ENCODE measurements around the gene LRRFIP2. TPM values are rescaled to one million over a fixed set of nuclear protein-coding genes. Genes with fewer than 3 reads are reported as not detected.

Gene LRRFIP2
- total RNA-seq, 1 experiment from 2014 or later = 40.2 TPM

GRCh38 chr3:37096288-37096687 is 78.1 kb downstream of the LRRFIP2 start:
- POLR2A ChIA-PET (ENCODE audit: low non-redundant PET) = no interaction called here
- intact Hi-C loops (cut with micrococcal nuclease; ENCODE audit: unreplicated experiment) = no loop called here
- Histone ChIP-seq H3K36me3 (ENCODE audit: insufficient read depth, low read length, poor library complexity, severe bottlenecking) (no peaks in the 10 kb centered on the region), H3K4me1 (ENCODE audit: insufficient read depth, low read length, poor library complexity, severe bottlenecking) (peaks cover 14% of the 10 kb centered on the region), H3K27me3 (replicated peaks; ENCODE audit: insufficient read depth, low read depth, low read length, poor library complexity) (no peaks in the 10 kb centered on the region), H3K27ac (ENCODE audit: low read depth, low read length, poor library complexity, severe bottlenecking) (no peak overlapping the region), H3K4me3 (ENCODE audit: low read depth, low read length, poor library complexity, severe bottlenecking) (no peak overlapping the region), H3K9me3 (ENCODE audit: low read depth, low read length, poor library complexity, severe bottlenecking) (no peaks in the 10 kb centered on the region)
- DNase-seq (ENCODE audit: low spot score) = peak; percentile 62
- CTCF ChIA-PET = no interaction called here
- TF ChIP-seq EZH2 (IDR thresholded peaks at IDR 0.05; ENCODE audit: borderline replicate concordance, low read depth, low read length, poor library complexity, severe bottlenecking) (no peak), CTCF (conservative IDR thresholded peaks at IDR 0.05; ENCODE audit: low read depth, low read length) (no peak)
- no TSS peak for BruUV-seq (replicated peaks)

GRCh38 chr3:37094636-37095035 is 79.7 kb downstream of the LRRFIP2 start:
- ChIA-PET POLR2A (ENCODE audit: low non-redundant PET) (no interaction called here), CTCF (interaction anchor here (0.5 kb wide), 1 partner anchor 244 kb away, joined by 4 read pairs; no protein-coding TSS in a partner anchor)
- no peak overlapping the region for H3K27ac ChIP-seq (ENCODE audit: low read depth, low read length, poor library complexity, severe bottlenecking)
- no peaks in the 10 kb centered on the region for H3K27me3 ChIP-seq (replicated peaks; ENCODE audit: insufficient read depth, low read depth, low read length, poor library complexity)
- H3K9me3 ChIP-seq (ENCODE audit: low read depth, low read length, poor library complexity, severe bottlenecking) = no peaks in the 10 kb centered on the region
- no peak for DNase-seq (ENCODE audit: low spot score)
- peaks cover 14% of the 10 kb centered on the region for H3K4me1 ChIP-seq (ENCODE audit: insufficient read depth, low read length, poor library complexity, severe bottlenecking)
- BruUV-seq (replicated peaks) = no TSS peak
- no peaks in the 10 kb centered on the region for H3K36me3 ChIP-seq (ENCODE audit: insufficient read depth, low read length, poor library complexity, severe bottlenecking)
- intact Hi-C loops (cut with micrococcal nuclease; ENCODE audit: unreplicated experiment) = no loop called here
- TF ChIP-seq CTCF (conservative IDR thresholded peaks at IDR 0.05; ENCODE audit: low read depth, low read length) (no peak), EZH2 (IDR thresholded peaks at IDR 0.05; ENCODE audit: borderline replicate concordance, low read depth, low read length, poor library complexity, severe bottlenecking) (no peak)
- no peak overlapping the region for H3K4me3 ChIP-seq (ENCODE audit: low read depth, low read length, poor library complexity, severe bottlenecking)

- Histone ChIP-seq H3K4me3 (ENCODE audit: low read depth, low read length, poor library complexity, severe bottlenecking) (no peak overlapping the region), H3K9me3 (ENCODE audit: low read depth, low read length, poor library complexity, severe bottlenecking) (no peaks in the 10 kb centered on the region), H3K36me3 (ENCODE audit: insufficient read depth, low read length, poor library complexity, severe bottlenecking) (no peaks in the 10 kb centered on the region), H3K4me1 (ENCODE audit: insufficient read depth, low read length, poor library complexity, severe bottlenecking) (peaks cover 14% of the 10 kb centered on the region), H3K27ac (ENCODE audit: low read depth, low read length, poor library complexity, severe bottlenecking) (no peak overlapping the region), H3K27me3 (replicated peaks; ENCODE audit: insufficient read depth, low read depth, low read length, poor library complexity) (no peaks in the 10 kb centered on the region)
- DNase-seq (ENCODE audit: low spot score) = no peak
- ChIA-PET CTCF (no interaction called here), POLR2A (ENCODE audit: low non-redundant PET) (no interaction called here)
- BruUV-seq (replicated peaks) = no TSS peak
- intact Hi-C loops (cut with micrococcal nuclease; ENCODE audit: unreplicated experiment) = no loop called here
- TF ChIP-seq CTCF (conservative IDR thresholded peaks at IDR 0.05; ENCODE audit: low read depth, low read length) (no peak), EZH2 (IDR thresholded peaks at IDR 0.05; ENCODE audit: borderline replicate concordance, low read depth, low read length, poor library complexity, severe bottlenecking) (no peak)
Observed at GRCh38 chr3:37093481-37093880, 80.9 kb downstream of the LRRFIP2 start.
